H9 (cell line): ENCODE measurements around the gene ZFAND3. TPM values are rescaled to one million over a fixed set of nuclear protein-coding genes. Genes with fewer than 3 reads are reported as not detected.

Experiments
- DNase-seq: peaks from one replicate; pipeline ENCODE4 v3.0.0-alpha.2; 2017
- H2AFZ ChIP-seq: one replicate; pipeline ENCODE4 v1.6.1; 2013; ENCODE audit warnings: mild to moderate bottlenecking, low read length, control low read depth, moderate library complexity
- H2AK5ac ChIP-seq: 2 replicates; pipeline ENCODE4 v1.6.1; 2013; ENCODE audit warnings: low read length, control low read depth, mixed read lengths; ENCODE audit not compliant: insufficient read length
- H2BK120ac ChIP-seq: one replicate; pipeline ENCODE4 v1.6.1; 2013; ENCODE audit warnings: low read depth, mild to moderate bottlenecking, low read length, control low read depth, inconsistent platforms; ENCODE audit not compliant: poor library complexity, severe bottlenecking
- H2BK12ac ChIP-seq: 2 replicates; pipeline ENCODE4 v1.6.1; 2013; ENCODE audit warnings: low read length, control low read depth, mixed read lengths, low read depth; ENCODE audit not compliant: insufficient read length
- H2BK15ac ChIP-seq: 2 replicates; pipeline ENCODE4 v1.6.1; 2013; ENCODE audit warnings: low read depth, low read length, control low read depth
- H2BK20ac ChIP-seq: one replicate; pipeline ENCODE4 v1.6.1; 2013; ENCODE audit warnings: low read depth, mild to moderate bottlenecking, low read length, control low read depth, inconsistent platforms; ENCODE audit not compliant: poor library complexity, severe bottlenecking
- H2BK5ac ChIP-seq: 2 replicates; pipeline ENCODE4 v1.6.1; 2013; ENCODE audit warnings: low read length, control low read depth, mixed read lengths; ENCODE audit not compliant: insufficient read length
- H3K14ac ChIP-seq: 2 replicates; pipeline ENCODE4 v1.6.1; 2013; ENCODE audit warnings: low read length, control low read depth; ENCODE audit not compliant: insufficient read depth
- H3K18ac ChIP-seq: 2 replicates; pipeline ENCODE4 v1.6.1; 2013; ENCODE audit warnings: low read depth, mild to moderate bottlenecking, mixed read lengths, low read length, control low read depth; ENCODE audit not compliant: insufficient read length
- H3K23ac ChIP-seq: 2 replicates; pipeline ENCODE4 v1.6.1; 2013; ENCODE audit warnings: low read length, control low read depth, mixed read lengths, low read depth; ENCODE audit not compliant: insufficient read length
- H3K23me2 ChIP-seq: 2 replicates; pipeline ENCODE4 v1.6.1; 2013; ENCODE audit warnings: low read depth, mild to moderate bottlenecking, mixed read lengths, low read length, control low read depth; ENCODE audit not compliant: insufficient read length, poor library complexity, severe bottlenecking
- H3K27ac ChIP-seq: 2 replicates; pipeline ENCODE4 v1.5.1; 2013; ENCODE audit warnings: low read length, control low read depth, mixed read lengths, low read depth; ENCODE audit not compliant: insufficient read length
- H3K27me3 ChIP-seq: 2 replicates; pipeline ENCODE4 v1.6.1; 2013; ENCODE audit warnings: low read length, control low read depth, inconsistent platforms; ENCODE audit not compliant: insufficient read depth
- H3K4ac ChIP-seq: 2 replicates; pipeline ENCODE4 v1.6.1; 2013; ENCODE audit warnings: low read depth, mild to moderate bottlenecking, control low read depth, inconsistent platforms, low read length, moderate library complexity
- H3K4me1 ChIP-seq: 2 replicates; pipeline ENCODE4 v1.6.1; 2013; ENCODE audit warnings: low read length, control low read depth, inconsistent platforms; ENCODE audit not compliant: insufficient read depth
- H3K4me2 ChIP-seq: 2 replicates; pipeline ENCODE4 v1.6.1; 2013; ENCODE audit warnings: low read length, control low read depth, mixed read lengths; ENCODE audit not compliant: insufficient read length, insufficient read depth
- H3K56ac ChIP-seq: 2 replicates; pipeline ENCODE4 v1.6.1; 2013; ENCODE audit warnings: low read depth, mild to moderate bottlenecking, mixed read lengths, low read length, control low read depth; ENCODE audit not compliant: insufficient read length
- H3K79me1 ChIP-seq: 2 replicates; pipeline ENCODE4 v1.6.1; 2013; ENCODE audit warnings: low read depth, mild to moderate bottlenecking, moderate library complexity, low read length, control low read depth, inconsistent platforms; ENCODE audit not compliant: insufficient read depth, poor library complexity, severe bottlenecking
- H3K79me2 ChIP-seq: 2 replicates; pipeline ENCODE4 v1.6.1; 2013; ENCODE audit warnings: low read length, control low read depth, inconsistent platforms; ENCODE audit not compliant: insufficient read depth
- H3K9ac ChIP-seq: 2 replicates; pipeline ENCODE4 v1.6.1; 2013; ENCODE audit warnings: low read length, control low read depth, mixed read lengths; ENCODE audit not compliant: insufficient read length; ENCODE audit errors: extremely low read depth
- H3K9me3 ChIP-seq: one replicate; pipeline ENCODE4 v1.6.1; 2013; ENCODE audit warnings: low read depth, low read length, inconsistent platforms; ENCODE audit not compliant: control insufficient read depth
- H3T11ph ChIP-seq: one replicate; pipeline ENCODE4 v1.6.1; 2013; ENCODE audit warnings: mild to moderate bottlenecking, low read length, control low read depth, inconsistent platforms
- H4K20me1 ChIP-seq: one replicate; pipeline ENCODE4 v1.6.1; 2013; ENCODE audit not compliant: control insufficient read depth, insufficient read length, insufficient read depth
- H4K5ac ChIP-seq: 2 replicates; pipeline ENCODE4 v1.6.1; 2013; ENCODE audit warnings: low read depth, mild to moderate bottlenecking, mixed read lengths, low read length, control low read depth; ENCODE audit not compliant: insufficient read length
- H4K8ac ChIP-seq: replicated peaks from 2 replicates; pipeline ENCODE4 v1.6.1; 2013; ENCODE audit warnings: low read length, control low read depth, mixed read lengths, low read depth; ENCODE audit not compliant: insufficient read length
- H4K91ac ChIP-seq: 2 replicates; pipeline ENCODE4 v1.6.1; 2013; ENCODE audit warnings: low read depth, mild to moderate bottlenecking, moderate library complexity, mixed read lengths, low read length, control low read depth; ENCODE audit not compliant: insufficient read length
- H3K27ac Mint-ChIP-seq, 3 experiments: 2 replicates in 2 of 3; 3 replicates in 1 of 3; pipeline ENCODE4 v1.8.0; 2020 to 2021; ENCODE audit warnings: mixed read lengths in 3 of 3, mild to moderate bottlenecking in 1 of 3, moderate library complexity in 1 of 3
- H3K27me3 Mint-ChIP-seq: 2 replicates; pipeline ENCODE4 v1.8.0; 2021; ENCODE audit warnings: low read depth, mild to moderate bottlenecking, moderate library complexity, mixed read lengths
- H3K36me3 Mint-ChIP-seq, 3 experiments: 2 replicates in 2 of 3; 3 replicates in 1 of 3; pipeline ENCODE4 v1.8.0; 2020 to 2021; ENCODE audit warnings: low read depth in 3 of 3, mixed read lengths in 3 of 3; ENCODE audit not compliant: insufficient read depth in 1 of 3
- H3K4me1 Mint-ChIP-seq, 2 experiments: 2 replicates each; pipeline ENCODE4 v1.8.0; 2020; ENCODE audit warnings: mixed read lengths in 2 of 2
- H3K4me3 Mint-ChIP-seq, 2 experiments: 2 replicates in 1 of 2; 3 replicates in 1 of 2; pipeline ENCODE4 v1.8.0; 2020 to 2021; ENCODE audit warnings: mild to moderate bottlenecking in 2 of 2, mixed read lengths in 2 of 2, moderate library complexity in 1 of 2
- H3K9me3 Mint-ChIP-seq, 2 experiments: 2 replicates in 1 of 2; 3 replicates in 1 of 2; pipeline ENCODE4 v1.8.0; 2020; ENCODE audit warnings: mild to moderate bottlenecking in 2 of 2, mixed read lengths in 2 of 2, moderate library complexity in 1 of 2
- CTCF ChIP-seq: fragments of 200-600 bp; sonication (generic); conservative IDR thresholded peaks from 3 replicates; pipeline ENCODE4 v1.8.0; 2021; ENCODE audit warnings: antibody characterized with exemption, mild to moderate bottlenecking
- WGBS: extraction: QIAGEN DNeasy Blood & Tissue Kit; methylation state at CpG from one replicate; pipeline ENCODE4 v1.1.7; 2013; ENCODE audit warnings: missing lambda C conversion rate, low lambda C conversion rate, mixed read lengths; ENCODE audit not compliant: insufficient read length; ENCODE audit errors: extremely low coverage; 5-methylcytosine and 5-hydroxymethylcytosine counted together
- total RNA-seq: library from RNA; stranded (reverse); gene quantifications from 2 replicates; pipeline ENCODE4 v1.2.1, GENCODE V29; 2021

The ZFAND3 gene
- total RNA-seq, 1 experiment from 2014 or later = 57.7 TPM

DNA sequence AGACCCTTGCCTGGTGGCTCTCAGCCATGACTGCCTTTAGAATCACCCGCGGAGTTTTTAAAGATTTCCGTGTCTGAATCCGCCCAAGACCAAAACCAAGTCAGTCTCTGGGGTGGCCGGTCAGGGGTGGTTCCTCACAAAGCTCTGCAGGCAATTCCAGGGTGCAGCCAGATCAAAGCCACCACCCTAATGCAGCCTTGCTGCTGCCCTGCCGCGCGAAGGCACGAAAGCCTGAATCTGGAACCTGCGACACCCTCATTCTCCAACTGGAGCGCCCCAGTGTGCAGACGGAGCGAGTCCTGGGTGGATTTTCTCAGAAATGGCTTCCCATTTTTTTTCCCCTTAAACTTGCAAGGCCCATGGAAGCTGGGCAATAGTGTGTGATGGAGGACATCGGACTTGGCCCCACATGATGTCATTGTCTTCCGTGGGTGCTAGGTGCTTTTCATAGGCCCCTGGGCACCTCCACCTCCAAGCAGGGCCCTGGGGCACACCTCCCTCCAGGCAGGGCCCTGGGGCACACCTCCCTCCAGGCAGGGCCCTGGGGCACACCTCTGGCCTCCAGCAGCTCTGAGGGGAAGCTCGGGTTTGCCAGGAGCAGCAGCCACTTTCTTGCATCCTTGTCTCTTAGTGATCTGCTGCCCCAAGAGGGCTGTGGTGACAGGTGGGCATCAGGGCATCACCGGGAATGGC is 343.1 kb downstream of the ZFAND3 start:
- no peaks in the 10 kb centered on the region for H3K9me3 Mint-ChIP-seq
- H3K27me3 ChIP-seq = no peaks in the 10 kb centered on the region
- H3K27me3 Mint-ChIP-seq = no peaks in the 10 kb centered on the region; the same call in 1 of the 2 replicates
- DNase-seq = no peak
- no peak overlapping the region for H4K5ac ChIP-seq
- H3K9me3 ChIP-seq = no peaks in the 10 kb centered on the region
- H3K14ac ChIP-seq = no peak overlapping the region; the same call in 1 of the 2 replicates
- H4K8ac ChIP-seq = no peak overlapping the region
- H3K79me2 ChIP-seq = no peaks in the 10 kb centered on the region
- no peak overlapping the region for H4K91ac ChIP-seq
- no peak overlapping the region for H3K4me3 Mint-ChIP-seq
- no peak overlapping the region for H3K23ac ChIP-seq
- no peak overlapping the region for H2BK5ac ChIP-seq
- H3K79me1 ChIP-seq = no peaks in the 10 kb centered on the region
- no peak overlapping the region for H3K27ac Mint-ChIP-seq
- no peak overlapping the region for H3T11ph ChIP-seq
- no peak for TF ChIP-seq CTCF
- no peak overlapping the region for H2AK5ac ChIP-seq
- no peak overlapping the region for H3K56ac ChIP-seq
- no peak overlapping the region for H3K27ac ChIP-seq
- H3K4me1 Mint-ChIP-seq = peaks cover 10 to 22% of the 10 kb centered on the region in 2 experiments
- H2AFZ ChIP-seq = no peak overlapping the region
- no peak overlapping the region for H3K18ac ChIP-seq
- H3K4me2 ChIP-seq = no peak overlapping the region
- no CpG with 5 or more reads among the region's 17 CpGs for WGBS
- no peak overlapping the region for H2BK15ac ChIP-seq
- no peak overlapping the region for H3K4ac ChIP-seq
- H3K36me3 Mint-ChIP-seq = peaks cover 2 to 12% (median 4%) of the 10 kb centered on the region in 3 experiments; a peak in 6 of 7 replicates
- H3K9ac ChIP-seq = no peak overlapping the region
- H4K20me1 ChIP-seq = no peaks in the 10 kb centered on the region
- no peak overlapping the region for H2BK120ac ChIP-seq
- no peaks in the 10 kb centered on the region for H3K23me2 ChIP-seq
- no peak overlapping the region for H2BK12ac ChIP-seq
- H3K4me1 ChIP-seq = no peaks in the 10 kb centered on the region; the same call in 1 of the 2 replicates
- H2BK20ac ChIP-seq = no peak overlapping the region
